MM.1S (cell line): Measurements from ENCODE around the gene SPI1.
"Not testable (repeated sequence)": the region's sequence is repeated elsewhere in the genome, so short reads cannot be mapped to it uniquely, and the experiment has no call there.

Experiments
- DNase-seq: peaks from one replicate; pipeline ENCODE4 v3.0.0-alpha.2; 2015
- H2AFZ ChIP-seq: fragments of 300-600 bp; sonication (generic); 2 replicates; pipeline ENCODE4 v1.6.0; 2016; ENCODE audit warnings: antibody characterized with exemption, low read length
- H3F3A ChIP-seq: fragments of 300-600 bp; sonication (generic); 2 replicates; pipeline ENCODE4 v1.6.1; 2016; ENCODE audit warnings: mild to moderate bottlenecking, antibody characterized with exemption, low read length, moderate library complexity, mixed read lengths; ENCODE audit not compliant: insufficient read depth
- H3K27ac ChIP-seq: fragments of 300-600 bp; sonication (generic); 2 replicates; pipeline ENCODE4 v1.5.1; 2016; ENCODE audit warnings: mild to moderate bottlenecking, low read length
- H3K27me3 ChIP-seq: fragments of 300-600 bp; sonication (generic); replicated peaks from 2 replicates; pipeline ENCODE4 v1.6.0; 2016; ENCODE audit warnings: low read length; ENCODE audit not compliant: insufficient read depth
- H3K36me3 ChIP-seq: fragments of 300-600 bp; sonication (generic); replicated peaks from 2 replicates; pipeline ENCODE4 v1.6.1; 2016; ENCODE audit warnings: mild to moderate bottlenecking, low read length, mixed read lengths; ENCODE audit not compliant: insufficient read depth
- H3K4me1 ChIP-seq: fragments of 300-600 bp; sonication (generic); 2 replicates; pipeline ENCODE4 v1.6.1; 2016; ENCODE audit warnings: low read length, mixed read lengths
- H3K4me2 ChIP-seq: fragments of 300-600 bp; sonication (generic); 2 replicates; pipeline ENCODE4 v1.6.0; 2016; ENCODE audit warnings: low read depth, low read length
- H3K4me3 ChIP-seq: fragments of 300-600 bp; sonication (generic); 2 replicates; pipeline ENCODE4 v1.5.1; 2016; ENCODE audit warnings: low read length, mixed read lengths
- H3K79me2 ChIP-seq: fragments of 300-600 bp; sonication (generic); 2 replicates; pipeline ENCODE4 v1.6.1; 2016; ENCODE audit warnings: mixed run types, low read length, mixed read lengths
- H3K9ac ChIP-seq: fragments of 300-600 bp; sonication (generic); 2 replicates; pipeline ENCODE4 v1.6.1; 2016; ENCODE audit warnings: low read length, mixed read lengths
- H3K9me2 ChIP-seq: fragments of 300-600 bp; sonication (generic); replicated peaks from 2 replicates; pipeline ENCODE4 v1.6.1; 2016; ENCODE audit warnings: mild to moderate bottlenecking, low read length, mixed read lengths; ENCODE audit not compliant: insufficient read depth
- H3K9me3 ChIP-seq: fragments of 300-600 bp; sonication (generic); replicated peaks from 2 replicates; pipeline ENCODE4 v1.6.1; 2016; ENCODE audit warnings: mild to moderate bottlenecking, low read length, mixed read lengths; ENCODE audit not compliant: insufficient read depth
- H4K20me1 ChIP-seq: fragments of 300-600 bp; sonication (generic); 2 replicates; pipeline ENCODE4 v1.6.1; 2016; ENCODE audit warnings: mild to moderate bottlenecking, low read length, moderate library complexity, mixed read lengths; ENCODE audit not compliant: insufficient read depth
- CTCF ChIP-seq: fragments of 300-600 bp; sonication (generic); IDR thresholded peaks from 2 replicates; pipeline ENCODE4 v1.5.1; 2016; ENCODE audit warnings: antibody characterized with exemption, low read length, mixed read lengths
- EZH2 ChIP-seq: fragments of 300-600 bp; sonication (generic); optimal IDR thresholded peaks from 2 replicates; pipeline ENCODE3; 2017; ENCODE audit warnings: low read depth, mild to moderate bottlenecking, antibody characterized with exemption, low read length, mixed read lengths
- EZH2phosphoT487 ChIP-seq: fragments of 300-600 bp; sonication (generic); IDR thresholded peaks from 2 replicates; pipeline ENCODE4 v1.6.1; 2018; ENCODE audit warnings: antibody characterized with exemption, low read length

SPI1 gene

DNA sequence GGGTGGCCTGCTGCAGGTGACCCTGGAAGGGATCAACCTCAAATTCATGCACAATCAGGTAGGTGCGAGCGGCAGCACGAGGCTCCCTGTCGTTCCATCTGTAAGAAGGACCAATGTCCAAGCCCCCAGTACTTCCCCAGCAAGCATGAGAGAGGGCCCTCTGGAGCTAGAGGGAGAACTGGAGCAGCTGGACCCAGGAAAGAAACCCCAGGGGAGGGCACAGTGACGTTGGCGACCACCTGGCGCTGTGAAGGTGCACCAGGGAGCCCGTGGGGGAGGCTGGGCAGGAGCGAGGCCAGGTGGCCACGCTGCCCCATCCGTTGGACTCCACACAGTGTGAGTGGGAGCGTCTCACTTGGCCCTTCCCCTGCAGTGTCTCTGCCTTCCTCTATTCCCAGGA is 53.8 kb downstream of the SPI1 start:
- no peaks in the 10 kb centered on the region for H3K4me1 ChIP-seq
- no peak for TF ChIP-seq CTCF
- no peak for TF ChIP-seq EZH2
- no peak for TF ChIP-seq EZH2phosphoT487
- H3K4me3 ChIP-seq = no peak overlapping the region
- H3K9me3 ChIP-seq = no peaks in the 10 kb centered on the region
- H4K20me1 ChIP-seq = no peaks in the 10 kb centered on the region
- no peaks in the 10 kb centered on the region for H3K9me2 ChIP-seq
- no peak overlapping the region for H3K4me2 ChIP-seq
- no peak overlapping the region for H3K27ac ChIP-seq
- no peaks in the 10 kb centered on the region for H3F3A ChIP-seq
- no peaks in the 10 kb centered on the region for H3K79me2 ChIP-seq
- no peaks in the 10 kb centered on the region for H3K36me3 ChIP-seq
- no peaks in the 10 kb centered on the region for H3K27me3 ChIP-seq
- DNase-seq = no peak
- no peak overlapping the region for H2AFZ ChIP-seq
- H3K9ac ChIP-seq = no peak overlapping the region

GRCh38 chr11:47318166-47318565 is 60.2 kb downstream of the SPI1 start:
- no peak overlapping the region for H2AFZ ChIP-seq
- H3K27me3 ChIP-seq = no peaks in the 10 kb centered on the region
- no peaks in the 10 kb centered on the region for H3K9me3 ChIP-seq
- no peak overlapping the region for H3K4me3 ChIP-seq
- no peaks in the 10 kb centered on the region for H3K4me1 ChIP-seq
- no peaks in the 10 kb centered on the region for H3K36me3 ChIP-seq
- no peak overlapping the region for H3K9ac ChIP-seq
- no peak overlapping the region for H3K4me2 ChIP-seq
- no peaks in the 10 kb centered on the region for H3K79me2 ChIP-seq
- no peak overlapping the region for H3K27ac ChIP-seq
- H4K20me1 ChIP-seq = no peaks in the 10 kb centered on the region
- no peaks in the 10 kb centered on the region for H3F3A ChIP-seq
- DNase-seq = no peak
- H3K9me2 ChIP-seq = no peaks in the 10 kb centered on the region
- TF ChIP-seq CTCF = no peak
- TF ChIP-seq EZH2phosphoT487 = no peak
- TF ChIP-seq EZH2 = no peak

GRCh38 chr11:47317064-47317828 is 61.1 kb downstream of the SPI1 start:
- Histone ChIP-seq H3K9ac (no peak overlapping the region), H3K4me1 (no peaks in the 10 kb centered on the region), H2AFZ (no peak overlapping the region), H3K36me3 (no peaks in the 10 kb centered on the region), H3K4me2 (no peak overlapping the region), H3F3A (no peaks in the 10 kb centered on the region), H3K27ac (no peak overlapping the region), H3K9me3 (no peaks in the 10 kb centered on the region), H4K20me1 (no peaks in the 10 kb centered on the region), H3K4me3 (no peak overlapping the region), H3K79me2 (no peaks in the 10 kb centered on the region), H3K9me2 (no peaks in the 10 kb centered on the region), H3K27me3 (no peaks in the 10 kb centered on the region)
- TF ChIP-seq CTCF (no peak), EZH2 (no peak), EZH2phosphoT487 (no peak)
- no peak for DNase-seq

DNA sequence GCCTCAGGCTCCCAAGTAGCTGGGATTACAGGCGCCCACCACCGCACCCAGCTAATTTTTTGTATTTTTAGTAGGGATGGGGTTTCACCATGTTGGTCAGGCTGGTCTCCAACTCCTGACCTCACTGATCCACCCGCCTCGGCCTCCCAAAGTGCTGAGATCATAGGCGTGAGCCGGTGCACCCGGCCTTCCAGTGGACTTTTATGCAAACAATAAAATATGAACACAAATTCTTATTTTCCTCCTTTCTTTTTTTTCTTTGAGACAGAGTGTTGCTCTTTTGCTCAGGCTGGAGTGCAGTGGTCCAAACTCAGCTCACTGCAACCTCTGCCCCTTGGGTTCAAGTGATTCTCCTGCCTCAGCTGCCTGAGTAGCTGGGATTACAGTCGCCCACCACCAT is 61.8 kb downstream of the SPI1 start:
- H3K79me2 ChIP-seq, H3K4me3 ChIP-seq, H3F3A ChIP-seq, H4K20me1 ChIP-seq, H3K27me3 ChIP-seq, DNase-seq, H3K4me1 ChIP-seq, H3K27ac ChIP-seq, H2AFZ ChIP-seq, H3K9me2 ChIP-seq, H3K9ac ChIP-seq, H3K4me2 ChIP-seq, H3K36me3 ChIP-seq, H3K9me3 ChIP-seq: not testable (repeated sequence)
